PC-3 (cell line): ENCODE measurements around the gene EPHA3. TPM values are rescaled to one million over a fixed set of nuclear protein-coding genes. Genes with fewer than 3 reads are reported as not detected.

Experiments
- ATAC-seq: fragments of 200-7000 bp; cut with Tn5 transposase; 2 replicates; pipeline ENCODE4 v1.9.1; 2020; ENCODE audit warnings: mild to moderate bottlenecking, moderate library complexity
- BruUV-seq: library from RNA; stranded (reverse); fragments of 400-500 nt; replicated peaks from 2 replicates; lab custom pipeline; 2021; lab: Mats Ljungman, UMichigan
- CTCF ChIA-PET: fragments of 300-600 bp; sonication (Branson Sonifier 250); formaldehyde crosslinking; loops from one replicate; lab custom pipeline; 2022; ENCODE audit warnings: antibody characterized with exemption; lab: Charles Lee
- POLR2A ChIA-PET: fragments of 300-600 bp; sonication (Branson Sonifier 250); formaldehyde crosslinking; loops from one replicate; lab custom pipeline; 2022; ENCODE audit warnings: antibody characterized with exemption; ENCODE audit not compliant: unreplicated experiment; lab: Charles Lee
- DNase-seq: peaks from one replicate; pipeline ENCODE4 v3.0.0-alpha.2; 2015
- H2AFZ ChIP-seq: fragments of 300-600 bp; sonication (generic); 2 replicates; pipeline ENCODE4 v1.6.0; 2016; ENCODE audit warnings: antibody characterized with exemption, low read length
- H3F3A ChIP-seq: fragments of 300-600 bp; sonication (generic); one replicate; pipeline ENCODE4 v1.6.0; 2017; ENCODE audit warnings: antibody characterized with exemption, low read length, control low read depth, mild to moderate bottlenecking; ENCODE audit not compliant: unreplicated experiment
- H3K27ac ChIP-seq: fragments of 300-600 bp; sonication (generic); 2 replicates; pipeline ENCODE4 v1.5.1; 2016; ENCODE audit warnings: mild to moderate bottlenecking, low read length
- H3K27me3 ChIP-seq: fragments of 300-600 bp; sonication (generic); 2 replicates; pipeline ENCODE4 v1.6.1; 2016; ENCODE audit warnings: low read length, mixed read lengths
- H3K36me3 ChIP-seq: fragments of 300-600 bp; sonication (generic); 2 replicates; pipeline ENCODE4 v1.6.1; 2016; ENCODE audit warnings: low read depth, mixed run types, low read length, mixed read lengths
- H3K4me1 ChIP-seq: fragments of 300-600 bp; sonication (generic); 2 replicates; pipeline ENCODE4 v1.5.1; 2016; ENCODE audit warnings: low read length; ENCODE audit not compliant: insufficient read depth
- H3K4me2 ChIP-seq: fragments of 300-600 bp; sonication (generic); 2 replicates; pipeline ENCODE4 v1.6.0; 2016; ENCODE audit warnings: low read length
- H3K4me3 ChIP-seq: fragments of 300-600 bp; sonication (generic); 2 replicates; pipeline ENCODE4 v1.5.1; 2016; ENCODE audit warnings: mild to moderate bottlenecking, low read length, mixed read lengths
- H3K79me2 ChIP-seq: fragments of 300-600 bp; sonication (generic); 2 replicates; pipeline ENCODE4 v1.6.1; 2017; ENCODE audit warnings: low read length, mixed read lengths
- H3K9ac ChIP-seq: fragments of 300-600 bp; sonication (generic); 2 replicates; pipeline ENCODE4 v1.6.0; 2016; ENCODE audit warnings: mild to moderate bottlenecking, low read length
- H3K9me2 ChIP-seq: fragments of 300-600 bp; sonication (generic); replicated peaks from 2 replicates; pipeline ENCODE4 v1.6.1; 2016; ENCODE audit warnings: mixed run types, low read length, mixed read lengths
- H3K9me3 ChIP-seq: fragments of 300-600 bp; sonication (generic); 2 replicates; pipeline ENCODE4 v1.6.1; 2016; ENCODE audit warnings: low read length, mixed read lengths
- H4K20me1 ChIP-seq: fragments of 300-600 bp; sonication (generic); 2 replicates; pipeline ENCODE4 v1.6.1; 2016; ENCODE audit warnings: low read length, mixed read lengths
- CTCF ChIP-seq: fragments of 300-600 bp; sonication (generic); conservative IDR thresholded peaks from 2 replicates; pipeline ENCODE4 v1.5.1; 2017; ENCODE audit warnings: antibody characterized with exemption, low read depth, mild to moderate bottlenecking, low read length
- EZH2 ChIP-seq: fragments of 300-600 bp; sonication (generic); IDR thresholded peaks from one replicate; pipeline ENCODE4 v1.6.1; 2017; ENCODE audit warnings: antibody characterized with exemption, mild to moderate bottlenecking, low read length; ENCODE audit not compliant: unreplicated experiment
- EZH2phosphoT487 ChIP-seq: fragments of 300-600 bp; sonication (generic); IDR thresholded peaks from 2 replicates; pipeline ENCODE4 v1.6.1; 2018; ENCODE audit warnings: mild to moderate bottlenecking, antibody characterized with exemption, low read length, borderline replicate concordance
- intact Hi-C: fragments of 100-400 bp; cut with micrococcal nuclease; formaldehyde crosslinking; loops from 2 replicates; pipeline ENCODE4 v1.9.0; 2023
- total RNA-seq: library from RNA; depleted of rRNA; stranded (reverse); fragments of >200 nt; gene quantifications from 2 replicates; pipeline ENCODE4 v1.2.3, GENCODE V29; 2014

EPHA3 gene
- total RNA-seq, 1 experiment from 2014 or later, result 0.33 TPM

- Histone ChIP-seq H3K27me3 (no peaks in the 10 kb centered on the region), H3F3A (no peaks in the 10 kb centered on the region), H3K9me2 (no peaks in the 10 kb centered on the region), H4K20me1 (no peaks in the 10 kb centered on the region), H3K4me1 (peaks cover 12% of the 10 kb centered on the region), H3K27ac (no peak overlapping the region), H3K9me3 (no peaks in the 10 kb centered on the region), H2AFZ (no peak overlapping the region), H3K4me3 (no peak overlapping the region), H3K79me2 (no peaks in the 10 kb centered on the region), H3K4me2 (no peak overlapping the region), H3K9ac (no peak overlapping the region), H3K36me3 (no peaks in the 10 kb centered on the region)
- ChIA-PET POLR2A (no interaction called here), CTCF (no interaction called here)
- ATAC-seq, result no peak
- TF ChIP-seq CTCF (no peak), EZH2phosphoT487 (no peak), EZH2 (no peak)
- no peak for DNase-seq
- intact Hi-C loops, result no loop called here
- no TSS peak for BruUV-seq
Measured at GRCh38 chr3:89232155-89232554, 124.7 kb downstream of the EPHA3 start.

GRCh38 chr3:89234620-89235019 lies 127.2 kb downstream of the EPHA3 start:
- no peak overlapping the region for H3K4me3 ChIP-seq
- no peak overlapping the region for H3K9ac ChIP-seq
- H3K9me3 ChIP-seq, result no peaks in the 10 kb centered on the region
- no TSS peak for BruUV-seq
- no peaks in the 10 kb centered on the region for H3K27me3 ChIP-seq
- POLR2A ChIA-PET, result no interaction called here
- TF ChIP-seq CTCF (no peak), EZH2phosphoT487 (no peak), EZH2 (no peak)
- no peaks in the 10 kb centered on the region for H3K4me1 ChIP-seq
- no peak overlapping the region for H3K27ac ChIP-seq
- no peak overlapping the region for H3K4me2 ChIP-seq
- intact Hi-C loops, result no loop called here
- ATAC-seq, result no peak
- H4K20me1 ChIP-seq, result no peaks in the 10 kb centered on the region
- no peaks in the 10 kb centered on the region for H3F3A ChIP-seq
- no peak overlapping the region for H2AFZ ChIP-seq
- no peak for DNase-seq
- H3K36me3 ChIP-seq, result no peaks in the 10 kb centered on the region
- CTCF ChIA-PET, result no interaction called here
- H3K79me2 ChIP-seq, result no peaks in the 10 kb centered on the region
- H3K9me2 ChIP-seq, result no peaks in the 10 kb centered on the region

- BruUV-seq, result no TSS peak
- no peak for DNase-seq
- no peaks in the 10 kb centered on the region for H3K79me2 ChIP-seq
- H3K36me3 ChIP-seq, result no peaks in the 10 kb centered on the region
- H4K20me1 ChIP-seq, result no peaks in the 10 kb centered on the region
- H3K9ac ChIP-seq, result no peak overlapping the region
- no peak overlapping the region for H3K4me3 ChIP-seq
- H3K4me2 ChIP-seq, result no peak overlapping the region
- ATAC-seq, result no peak
- TF ChIP-seq EZH2 (no peak), CTCF (no peak), EZH2phosphoT487 (no peak)
- H3K27me3 ChIP-seq, result no peaks in the 10 kb centered on the region
- ChIA-PET CTCF (no interaction called here), POLR2A (no interaction called here)
- H3K9me2 ChIP-seq, result no peaks in the 10 kb centered on the region
- H3K4me1 ChIP-seq, result no peaks in the 10 kb centered on the region
- H3F3A ChIP-seq, result no peaks in the 10 kb centered on the region
- intact Hi-C loops, result no loop called here
- H3K9me3 ChIP-seq, result no peaks in the 10 kb centered on the region
- no peak overlapping the region for H3K27ac ChIP-seq
- no peak overlapping the region for H2AFZ ChIP-seq
Measured at GRCh38 chr3:89238846-89239245, 131.4 kb downstream of the EPHA3 start.
